PC-9 (cell line): ENCODE measurements around the gene HLTF. TPM values are rescaled to one million over a fixed set of nuclear protein-coding genes. Genes with fewer than 3 reads are reported as not detected.

Source experiments
- BruUV-seq: library from RNA; stranded (reverse); fragments of 400-500 nt; replicated peaks from 2 replicates; lab custom pipeline; 2021; lab: Mats Ljungman, UMichigan
- CTCF ChIA-PET: fragments of 300-600 bp; sonication (Branson Sonifier 250); formaldehyde crosslinking; loops from one replicate; lab custom pipeline; 2022; ENCODE audit warnings: antibody characterized with exemption; lab: Charles Lee
- POLR2A ChIA-PET: fragments of 300-600 bp; sonication (Branson Sonifier 250); formaldehyde crosslinking; loops from one replicate; lab custom pipeline; 2022; ENCODE audit warnings: antibody characterized with exemption; ENCODE audit not compliant: unreplicated experiment; lab: Charles Lee
- DNase-seq, 2 experiments: peaks; one replicate each; pipeline versions ENCODE4 v3.0.0 to v3.0.0-alpha.2; 2015 to 2022; ENCODE audit warnings: mixed read lengths in 1 of 2
- H2AFZ ChIP-seq: fragments of 200-600 bp; sonication (generic); 2 replicates; pipeline ENCODE4 v1.8.1; 2017; ENCODE audit warnings: antibody characterized with exemption
- H3F3A ChIP-seq: fragments of 200-600 bp; sonication (generic); 2 replicates; pipeline ENCODE4 v1.8.1; 2017; ENCODE audit warnings: antibody characterized with exemption, mild to moderate bottlenecking, low read depth; ENCODE audit not compliant: insufficient read depth
- H3K27ac ChIP-seq: fragments of 200-600 bp; sonication (generic); 2 replicates; pipeline ENCODE4 v1.6.1; 2016; ENCODE audit warnings: mixed run types
- H3K27me3 ChIP-seq: fragments of 200-600 bp; sonication (generic); 2 replicates; pipeline ENCODE4 v1.6.1; 2016; ENCODE audit warnings: low read depth, mixed run types; ENCODE audit not compliant: insufficient read depth
- H3K36me3 ChIP-seq: fragments of 200-600 bp; sonication (generic); 2 replicates; pipeline ENCODE4 v1.6.1; 2016; ENCODE audit warnings: low read depth, mixed run types
- H3K4me1 ChIP-seq: fragments of 200-600 bp; sonication (generic); replicated peaks from 2 replicates; pipeline ENCODE4 v1.6.1; 2016; ENCODE audit warnings: mixed run types; ENCODE audit not compliant: insufficient read depth
- H3K4me2 ChIP-seq: fragments of 200-600 bp; sonication (generic); 2 replicates; pipeline ENCODE4 v1.6.1; 2017; ENCODE audit warnings: mixed run types
- H3K4me3 ChIP-seq: fragments of 200-600 bp; sonication (generic); 2 replicates; pipeline ENCODE4 v1.6.1; 2016; ENCODE audit warnings: mixed run types
- H3K79me2 ChIP-seq: fragments of 200-600 bp; sonication (generic); 2 replicates; pipeline ENCODE4 v1.6.1; 2017; ENCODE audit warnings: low read depth, mixed run types
- H3K9me2 ChIP-seq: fragments of 200-600 bp; sonication (generic); 2 replicates; pipeline ENCODE4 v1.8.1; 2017; ENCODE audit warnings: mild to moderate bottlenecking; ENCODE audit not compliant: insufficient read depth
- H3K9me3 ChIP-seq: fragments of 200-600 bp; sonication (generic); 2 replicates; pipeline ENCODE4 v1.8.1; 2016; ENCODE audit warnings: low read depth; ENCODE audit not compliant: insufficient read depth
- H4K20me1 ChIP-seq: fragments of 200-600 bp; sonication (generic); 2 replicates; pipeline ENCODE4 v1.8.1; 2017; ENCODE audit not compliant: insufficient read depth
- CTCF ChIP-seq: fragments of 200-600 bp; sonication (generic); conservative IDR thresholded peaks from 2 replicates; pipeline ENCODE4 v1.6.1; 2017; ENCODE audit warnings: mixed run types, antibody characterized with exemption, mild to moderate bottlenecking, moderate library complexity
- EZH2 ChIP-seq: fragments of 200-600 bp; sonication (generic); IDR thresholded peaks from 2 replicates; pipeline ENCODE4 v1.8.0; 2017; ENCODE audit warnings: antibody characterized with exemption, low read depth
- intact Hi-C: fragments of 100-400 bp; cut with micrococcal nuclease; formaldehyde crosslinking; loops from one replicate; pipeline ENCODE4 v1.10.0; 2022; ENCODE audit not compliant: unreplicated experiment
- total RNA-seq: library from RNA; stranded (reverse); gene quantifications from 2 replicates; pipeline ENCODE4 v1.2.3, GENCODE V29; 2021

HLTF gene
- total RNA-seq, 1 experiment from 2014 or later, result 38.3 TPM

GRCh38 chr3:149089395-149089794 is 3.1 kb upstream of the HLTF start:
- BruUV-seq, result no TSS peak
- POLR2A ChIA-PET, result no interaction called here
- Histone ChIP-seq H3F3A (no peaks in the 10 kb centered on the region; the same call in 1 of the 2 replicates), H3K4me2 (no peak overlapping the region), H3K79me2 (peaks cover 18% of the 10 kb centered on the region), H4K20me1 (no peaks in the 10 kb centered on the region), H3K27ac (no peak overlapping the region), H3K4me1 (peaks cover 13% of the 10 kb centered on the region; the same call in 1 of the 2 replicates), H3K9me2 (no peaks in the 10 kb centered on the region), H3K27me3 (no peaks in the 10 kb centered on the region), H2AFZ (no peak overlapping the region), H3K9me3 (no peaks in the 10 kb centered on the region; the same call in 1 of the 2 replicates), H3K4me3 (no peak overlapping the region), H3K36me3 (no peaks in the 10 kb centered on the region)
- no peak for DNase-seq
- no peak for TF ChIP-seq EZH2
- TF ChIP-seq CTCF, result no peak
- CTCF ChIA-PET, result no interaction called here
- intact Hi-C loops, result loop anchor here (5.0 kb wide), 1 partner anchor 97 kb away; the partner anchor contains the start of gene GYG1

DNA sequence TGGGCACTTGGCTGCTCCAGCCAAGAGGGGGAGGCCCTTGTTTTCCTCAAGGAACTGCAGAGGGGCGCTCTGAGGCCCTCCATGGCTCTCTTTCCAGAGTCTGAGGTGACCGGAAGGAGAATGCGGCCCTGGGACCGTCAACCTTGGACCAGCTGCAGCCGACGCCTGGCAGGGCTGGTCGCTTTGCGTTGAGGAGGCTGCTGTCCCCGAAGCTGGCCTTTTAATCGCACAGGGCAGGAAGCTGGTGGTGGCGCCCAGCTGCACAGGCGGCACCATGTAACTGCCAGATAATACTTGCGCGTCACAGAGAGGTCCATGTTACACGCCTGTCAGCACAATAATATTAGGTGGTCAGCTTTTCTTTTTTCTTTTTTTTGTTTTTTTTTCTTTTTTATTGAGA is 875 bp upstream of the HLTF start:
- H3K36me3 ChIP-seq, result 0 out of 2 replicates have a peak, but pooled peaks cover 4% of the 10 kb centered on the region
- H2AFZ ChIP-seq, result no peak overlapping the region
- no peak overlapping the region for H3K4me2 ChIP-seq
- H3K4me3 ChIP-seq, result no peak overlapping the region
- TF ChIP-seq EZH2 (no peak), CTCF (no peak)
- ChIA-PET CTCF (no interaction called here), POLR2A (interaction anchor here (0.6 kb wide), 1 partner anchor 115 kb away, joined by 5 read pairs; no protein-coding TSS in a partner anchor)
- no peaks in the 10 kb centered on the region for H3K27me3 ChIP-seq
- H3F3A ChIP-seq, result no peaks in the 10 kb centered on the region; the same call in 1 of the 2 replicates
- no peak overlapping the region for H3K27ac ChIP-seq
- H3K79me2 ChIP-seq, result peaks cover 23% of the 10 kb centered on the region
- no TSS peak for BruUV-seq
- no peaks in the 10 kb centered on the region for H3K9me2 ChIP-seq
- intact Hi-C loops, result loop anchor here (5.0 kb wide), 1 partner anchor 95 kb away; the partner anchor contains the start of gene GYG1
- H4K20me1 ChIP-seq, result no peaks in the 10 kb centered on the region
- DNase-seq, result no peak
- H3K9me3 ChIP-seq, result no peaks in the 10 kb centered on the region; the same call in 1 of the 2 replicates
- H3K4me1 ChIP-seq, result peaks cover 13% of the 10 kb centered on the region; the same call in 1 of the 2 replicates

GRCh38 chr3:149085828-149086231 is 503 bp downstream of the HLTF start:
- Histone ChIP-seq H3K79me2 (peaks cover 23% of the 10 kb centered on the region), H3K9me2 (no peaks in the 10 kb centered on the region), H3K4me2 (peak overlapping the region; percentile 88), H3K9me3 (no peaks in the 10 kb centered on the region; the same call in 1 of the 2 replicates), H3K4me3 (peak overlapping the region; percentile 79), H3F3A (no peaks in the 10 kb centered on the region; the same call in 1 of the 2 replicates), H2AFZ (peak overlapping the region; percentile 95), H3K36me3 (0 out of 2 replicates have a peak, but pooled peaks cover 4% of the 10 kb centered on the region), H4K20me1 (no peaks in the 10 kb centered on the region), H3K27me3 (no peaks in the 10 kb centered on the region), H3K4me1 (peaks cover 13% of the 10 kb centered on the region; the same call in 1 of the 2 replicates), H3K27ac (no peak overlapping the region)
- intact Hi-C loops, result loop anchor here (1.0 to 5.0 kb wide), 2 partner anchors 47 to 94 kb away; partner anchors contain the start of gene GYG1
- BruUV-seq, result TSS peak; percentile 61
- no peak for DNase-seq
- TF ChIP-seq EZH2 (no peak), CTCF (no peak)
- ChIA-PET POLR2A (interaction anchor here (0.7 kb wide), 1 partner anchor 35 kb away, joined by 4 read pairs; no protein-coding TSS in a partner anchor), CTCF (no interaction called here)
